GM23338 (cell line): ENCODE measurements around the gene ZDHHC18. TPM values are rescaled to one million over a fixed set of nuclear protein-coding genes. Genes with fewer than 3 reads are reported as not detected.

Experiments used
- polyA plus RNA-seq: library from polyadenylated mRNA; unstranded; fragments of >200 nt; fragmentation: Nextera tagmentation; extraction: Ambion mirVana; gene quantifications from 2 replicates; pipeline ENCODE4 v1.2.1, GENCODE V29; 2016
- small RNA-seq: library from RNA; depleted of rRNA; stranded (forward); fragments of <200 nt; gene quantifications from one replicate; pipeline ENCODE3, GENCODE V24; 2014; ENCODE audit warnings: low replicate concordance
- total RNA-seq: library from RNA; depleted of rRNA; stranded (reverse); fragments of >200 nt; shearing (Covaris generic); gene quantifications from 2 replicates; pipeline ENCODE4 v1.2.3, GENCODE V29; 2014; rRNA removed

ZDHHC18 gene
- total and polyA plus RNA-seq, 2 experiments from 2014 or later, result 6.3 to 26.8 TPM

Small RNA genes within 50 kb of the gene (small RNA-seq; reads per million reads assigned to genes)
- gene RN7SL165P, result not detected

Other genes with a start within 250 kb of the ZDHHC18 start
- 82.1 and 104 TPM in 2 replicates for gene ARID1A, start 130.7 kb upstream of the ZDHHC18 start, total RNA-seq
- gene ARID1A, start 130.7 kb upstream of the ZDHHC18 start, polyA plus RNA-seq, result 50.0 and 62.6 TPM in 2 replicates
- 11.7 and 12.6 TPM in 2 replicates for gene PIGV, start 38.7 kb upstream of the ZDHHC18 start, total RNA-seq
- gene PIGV, start 38.7 kb upstream of the ZDHHC18 start, polyA plus RNA-seq, result 3.8 and 4.5 TPM in 2 replicates
- gene SFN, start 36.5 kb downstream of the ZDHHC18 start, total RNA-seq, result 2.6 and 4.1 TPM in 2 replicates
- gene SFN, start 36.5 kb downstream of the ZDHHC18 start, polyA plus RNA-seq, result 1.8 and 3.6 TPM in 2 replicates
- 10.1 and 13.8 TPM in 2 replicates for gene GPN2, start 63.6 kb downstream of the ZDHHC18 start, total RNA-seq
- gene GPN2, start 63.6 kb downstream of the ZDHHC18 start, polyA plus RNA-seq, result 18.2 and 19.4 TPM in 2 replicates
- gene GPATCH3, start 73.8 kb downstream of the ZDHHC18 start, total RNA-seq, result 10.5 and 15.6 TPM in 2 replicates
- gene GPATCH3, start 73.8 kb downstream of the ZDHHC18 start, polyA plus RNA-seq, result 9.8 and 13.0 TPM in 2 replicates
- gene NR0B2, start 87.3 kb downstream of the ZDHHC18 start, total RNA-seq, result not detected in 2 replicates
- gene NR0B2, start 87.3 kb downstream of the ZDHHC18 start, polyA plus RNA-seq, result 0.18 TPM in 1 of 2 replicates, not detected in the other
- 84.3 and 96.2 TPM in 2 replicates for gene NUDC, start 95.1 kb downstream of the ZDHHC18 start, total RNA-seq
- gene NUDC, start 95.1 kb downstream of the ZDHHC18 start, polyA plus RNA-seq, result 206 and 224 TPM in 2 replicates
- 18.0 and 21.1 TPM in 2 replicates for gene KDF1, start 133.8 kb downstream of the ZDHHC18 start, total RNA-seq
- 13.6 and 17.4 TPM in 2 replicates for gene KDF1, start 133.8 kb downstream of the ZDHHC18 start, polyA plus RNA-seq
- gene TRNP1, start 167.0 kb downstream of the ZDHHC18 start, total RNA-seq, result 54.3 and 69.3 TPM in 2 replicates
- gene TRNP1, start 167.0 kb downstream of the ZDHHC18 start, polyA plus RNA-seq, result 21.2 and 29.4 TPM in 2 replicates
- 160 and 170 TPM in 2 replicates for gene TENT5B, start 186.2 kb downstream of the ZDHHC18 start, total RNA-seq
- gene TENT5B, start 186.2 kb downstream of the ZDHHC18 start, polyA plus RNA-seq, result 69.1 and 78.0 TPM in 2 replicates